Stimulated activated CD4-positive, alpha-beta T cell treated with anti-CD3 and anti-CD28 coated beads, Interleukin-4, amount 100 ng/mL, for 48 hours (primary cell): ENCODE results near the gene NACC1.

Experiments
- DNase-seq, 2 donors: peaks; one replicate each; pipeline ENCODE4 v3.0.0-alpha.2; 2020; ENCODE audit warnings: low read depth in 2 of 2

NACC1 gene

GRCh38 chr19:13087795-13088537, 30.1 kb upstream of the NACC1 start:
- DNase-seq: no peak

GRCh38 chr19:13089139-13089856, 28.8 kb upstream of the NACC1 start:
- DNase-seq: no peak

GRCh38 chr19:13089857-13090507, 28.1 kb upstream of the NACC1 start:
- DNase-seq: no peak

- no peak for DNase-seq
Observed at GRCh38 chr19:13090511-13091231, 27.4 kb upstream of the NACC1 start.

- DNase-seq: no peak
Observed at GRCh38 chr19:13091400-13092157, 26.5 kb upstream of the NACC1 start.

GRCh38 chr19:13092158-13092543, 25.9 kb upstream of the NACC1 start:
- no peak for DNase-seq

GRCh38 chr19:13092606-13093235, 25.3 kb upstream of the NACC1 start:
- DNase-seq: no peak

- DNase-seq: peak; percentile 64 to 75
Observed at GRCh38 chr19:13093407-13094105, 24.5 kb upstream of the NACC1 start.

- DNase-seq: no peak
Observed at GRCh38 chr19:13094106-13094504, 24.0 kb upstream of the NACC1 start.

GRCh38 chr19:13094771-13095392, 23.2 kb upstream of the NACC1 start:
- DNase-seq: no peak

- no peak for DNase-seq
Observed at GRCh38 chr19:13095393-13095784, 22.7 kb upstream of the NACC1 start.

GRCh38 chr19:13095934-13096927, 21.8 kb upstream of the NACC1 start:
- DNase-seq: no peak

GRCh38 chr19:13097033-13097462, 21.0 kb upstream of the NACC1 start:
- DNase-seq: no peak

- DNase-seq: no peak
Observed at GRCh38 chr19:13097463-13098258, 20.4 kb upstream of the NACC1 start.

GRCh38 chr19:13098277-13099072, 19.6 kb upstream of the NACC1 start:
- DNase-seq: no peak

GRCh38 chr19:13099073-13099999, 18.7 kb upstream of the NACC1 start:
- DNase-seq: peak; percentile 60 to 61
